ENCODE data around the gene SIGLEC10.

SIGLEC10 gene

GRCh38 chr19:51394050-51394836 is 23.2 kb downstream of the SIGLEC10 start:
- DNase-seq = peak; percentile 11 to 24

GRCh38 chr19:51392701-51393100 is 24.7 kb downstream of the SIGLEC10 start:
- no peak for DNase-seq

- DNase-seq = no peak
Measured at GRCh38 chr19:51391073-51391611, 26.3 kb downstream of the SIGLEC10 start.

- no peak for DNase-seq
Measured at GRCh38 chr19:51389143-51389542, 28.3 kb downstream of the SIGLEC10 start.

- no peak for DNase-seq
Measured at GRCh38 chr19:51387924-51388389, 29.5 kb downstream of the SIGLEC10 start, which contains the start of gene LIM2. Gene LIM2 (minus strand): TSS chr19:51387974. CDS start chr19:51387443, 531 bp downstream.

GRCh38 chr19:51386882-51387520 is 30.4 kb downstream of the SIGLEC10 start:
- no peak for DNase-seq

GRCh38 chr19:51382004-51382403 is 35.4 kb downstream of the SIGLEC10 start:
- no peak for DNase-seq

GRCh38 chr19:51380379-51380778 is 37.1 kb downstream of the SIGLEC10 start:
- DNase-seq = no peak

GRCh38 chr19:51377422-51377821 is 40.0 kb downstream of the SIGLEC10 start:
- DNase-seq = no peak

GRCh38 chr19:51375504-51376221 is 41.8 kb downstream of the SIGLEC10 start:
- DNase-seq = no peak

- no peak for DNase-seq
Measured at GRCh38 chr19:51372649-51373504, 44.6 kb downstream of the SIGLEC10 start, which contains the start of gene NKG7. Gene NKG7 (minus strand): TSS chr19:51372654. CDS start chr19:51372535, 119 bp downstream.

GRCh38 chr19:51372021-51372648 is 45.3 kb downstream of the SIGLEC10 start:
- DNase-seq = no peak

- DNase-seq = no peak
Measured at GRCh38 chr19:51371186-51371690, 46.2 kb downstream of the SIGLEC10 start.

GRCh38 chr19:51370230-51370629 is 47.2 kb downstream of the SIGLEC10 start:
- DNase-seq = no peak

- DNase-seq = no peak
Measured at GRCh38 chr19:51368366-51369282, 48.8 kb downstream of the SIGLEC10 start, which contains the start of gene CLDND2. Gene CLDND2 (minus strand): TSS chr19:51369003. CDS start chr19:51368577, 426 bp downstream.

- no peak for DNase-seq
Measured at GRCh38 chr19:51367565-51368365, 49.7 kb downstream of the SIGLEC10 start.

- no peak for DNase-seq
Measured at GRCh38 chr19:51367255-51367564, 50.2 kb downstream of the SIGLEC10 start.

- DNase-seq = peak; percentile 20 to 30
Measured at GRCh38 chr19:51366389-51367254, 50.8 kb downstream of the SIGLEC10 start.

Measured in NCI-H2081 (cell line).